ENCODE data around the gene SOCS1.

GRCh38 chr16:11248133-11248532 lies 7.9 kb downstream of the SOCS1 start:
- TF ChIP-seq CTCF (IDR thresholded peaks at IDR 0.05) (no peak), POLR2A (IDR thresholded peaks at IDR 0.05) (no peak), POLR2AphosphoS5 (IDR thresholded peaks at IDR 0.05) (no peak)
